Breast epithelium (tissue), 3 donors: ENCODE results near the gene DBF4.

Experiments
- CTCF ChIP-seq, 3 donors: fragments of 450-650 bp; IDR thresholded peaks; one replicate each; pipeline ENCODE4 v1.5.1; 2016 to 2017; ENCODE audit warnings: antibody characterized with exemption in 3 of 3, mild to moderate bottlenecking in 3 of 3, moderate library complexity in 3 of 3
- POLR2A ChIP-seq: fragments of 450-650 bp; IDR thresholded peaks from one replicate; pipeline ENCODE4 v1.6.1; 2016; ENCODE audit warnings: antibody characterized with exemption, mild to moderate bottlenecking, moderate library complexity
- POLR2AphosphoS5 ChIP-seq, 3 donors: sonication (generic); formaldehyde crosslinking; IDR thresholded peaks; one replicate each; pipeline ENCODE4 v1.6.1; 2017; ENCODE audit warnings: antibody characterized with exemption in 3 of 3

GRCh38 chr7:87878208-87878735, 2.0 kb downstream of the DBF4 start:
- TF ChIP-seq CTCF (IDR thresholded peaks at IDR 0.05) (no peak), POLR2A (no peak), POLR2AphosphoS5 (IDR thresholded peaks at IDR 0.05) (no peak)
